GM21825 (cell line): ENCODE measurements around the gene FSHB.
"Not testable (repeated sequence)": the region's sequence is repeated elsewhere in the genome, so short reads cannot be mapped to it uniquely, and the experiment has no call there.

Experiments used
- ATAC-seq: cut with Tn5 transposase; IDR thresholded peaks from one replicate; pipeline ENCODE4 v1.9.1; 2021; ENCODE audit warnings: mild to moderate bottlenecking, moderate library complexity; ENCODE audit not compliant: unreplicated experiment

The FSHB gene

GRCh38 chr11:30261821-30262220 lies 31.0 kb downstream of the FSHB start:
- no peak for ATAC-seq

DNA sequence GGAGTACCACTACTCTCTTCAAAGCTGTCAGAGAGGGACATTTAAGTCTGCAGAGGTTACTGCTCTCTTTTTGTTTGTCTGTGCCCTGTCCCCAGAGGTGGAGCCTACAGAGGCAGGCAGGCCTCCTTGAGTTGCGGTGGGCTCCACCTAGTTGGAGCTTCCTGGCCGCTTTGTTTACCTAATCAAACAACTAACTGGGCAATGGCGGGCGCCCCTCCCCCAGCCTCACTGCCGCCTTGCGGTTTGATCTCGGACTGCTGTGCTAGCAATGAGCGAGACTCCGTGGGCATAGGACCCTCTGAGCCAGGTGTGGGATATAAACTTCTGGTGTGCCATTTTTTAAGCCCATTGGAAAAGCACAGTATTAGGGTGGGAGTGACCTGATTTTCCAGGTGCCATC lies 37.8 kb downstream of the FSHB start:
- not testable (repeated sequence) for ATAC-seq

DNA sequence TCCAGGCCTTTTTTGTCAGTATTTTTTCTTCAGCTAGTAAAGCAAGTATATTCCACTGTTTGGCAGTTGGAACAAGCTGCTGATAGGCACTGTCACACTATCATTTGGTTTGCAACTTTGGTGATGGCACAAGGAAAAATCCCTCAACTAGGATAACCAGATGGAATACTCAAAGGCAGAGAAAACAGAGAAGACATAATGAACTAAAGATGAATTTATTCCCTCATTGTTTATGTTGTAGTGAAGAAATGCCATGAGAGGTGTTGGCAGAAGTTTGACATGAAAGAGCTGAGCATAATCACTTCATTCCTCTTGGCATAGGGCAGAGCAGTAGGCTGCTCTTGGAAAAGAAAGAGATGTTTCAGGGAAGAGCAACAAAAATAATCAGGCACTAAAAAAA lies 39.9 kb downstream of the FSHB start:
- ATAC-seq = no peak

- no peak for ATAC-seq
Measured at GRCh38 chr11:30277176-30277575, 46.4 kb downstream of the FSHB start.

DNA sequence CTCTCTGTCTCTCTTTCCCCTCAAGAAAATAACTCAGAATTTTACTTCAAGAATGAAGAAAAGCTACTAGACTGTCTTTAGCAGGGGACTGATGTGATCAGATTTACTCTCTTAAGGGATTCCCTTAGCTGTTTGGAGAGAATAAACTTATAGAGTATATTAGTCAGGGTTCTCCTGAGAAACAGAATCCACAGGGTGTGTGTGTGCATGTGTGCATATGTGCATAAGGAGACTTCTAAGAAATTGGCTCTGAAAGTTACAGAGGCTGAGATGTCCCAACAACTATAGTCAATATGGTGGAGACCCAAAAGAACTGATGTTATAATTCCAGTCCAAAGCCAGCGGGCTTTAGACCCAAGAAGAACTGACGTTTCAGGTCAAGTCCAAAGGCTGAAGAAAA lies 49.0 kb downstream of the FSHB start:
- ATAC-seq = no peak

DNA sequence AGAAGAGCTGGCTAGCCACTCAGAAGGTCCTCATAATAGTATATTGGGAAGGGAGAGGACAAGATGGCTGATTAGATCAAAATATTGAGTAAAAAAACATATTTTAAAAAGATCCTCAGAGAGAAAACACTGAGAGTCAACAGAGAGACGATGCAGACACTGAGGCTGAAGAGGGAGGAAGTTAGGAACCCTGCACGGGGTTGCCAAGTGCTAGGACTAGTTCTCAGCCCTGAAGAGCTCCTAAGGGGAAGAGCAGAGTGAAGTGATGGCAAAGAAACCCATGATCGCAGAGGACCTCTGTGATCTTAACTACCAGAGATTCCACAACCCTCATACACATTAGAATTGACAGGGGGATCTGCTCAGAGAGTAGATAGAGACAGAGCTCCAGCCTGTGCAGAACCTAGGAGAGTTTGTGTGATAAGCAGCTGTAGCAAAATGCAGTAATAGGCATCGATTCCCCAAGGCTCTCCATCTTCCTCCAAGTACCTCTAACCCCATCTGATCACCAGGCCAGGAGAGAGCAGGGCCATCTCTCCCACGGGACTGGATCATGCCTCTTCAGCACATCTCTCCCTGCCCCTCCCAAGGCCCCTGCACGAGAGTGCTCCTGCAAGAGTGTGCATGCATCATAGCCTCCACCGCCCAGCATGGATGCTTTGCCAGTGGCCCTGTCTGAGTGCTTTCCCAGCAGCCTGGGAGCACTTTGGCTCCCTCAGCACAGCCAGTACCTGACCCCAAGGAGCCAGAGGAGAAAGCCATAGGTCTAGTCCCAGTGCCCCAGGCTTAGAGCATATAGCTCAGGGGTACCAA lies 50.9 kb downstream of the FSHB start:
- ATAC-seq = peak; percentile 26

DNA sequence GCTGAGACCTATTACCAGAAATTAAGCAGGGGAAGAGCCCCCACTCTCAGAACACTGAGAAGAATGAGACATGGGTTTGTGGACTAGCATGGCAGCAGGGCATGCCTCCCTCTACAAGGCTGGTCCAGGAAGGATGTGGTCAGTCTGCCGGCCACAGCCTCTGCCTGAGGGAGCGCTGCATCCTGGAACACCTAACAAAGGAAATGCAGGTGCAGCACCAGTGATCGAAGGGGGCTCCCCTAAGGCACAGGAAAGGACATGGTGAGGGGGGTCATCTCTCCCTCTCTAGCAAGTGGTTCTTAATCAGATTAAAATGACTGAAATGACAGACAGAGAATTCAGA lies 51.4 kb downstream of the FSHB start:
- peak; percentile 97 for ATAC-seq
